Activated T-helper 1 cell treated with Interleukin-2 at 50 U/mL for 16 hours (primary cell): Measurements from ENCODE around the gene CMTM8.
A peak's percentile ranks its signal among the peaks of the same experiment; 100 is the strongest.

Experiments used
- DNase-seq: peaks from one replicate; pipeline ENCODE4 v3.0.0-alpha.2; 2020; ENCODE audit warnings: low read depth

CMTM8 gene

DNA sequence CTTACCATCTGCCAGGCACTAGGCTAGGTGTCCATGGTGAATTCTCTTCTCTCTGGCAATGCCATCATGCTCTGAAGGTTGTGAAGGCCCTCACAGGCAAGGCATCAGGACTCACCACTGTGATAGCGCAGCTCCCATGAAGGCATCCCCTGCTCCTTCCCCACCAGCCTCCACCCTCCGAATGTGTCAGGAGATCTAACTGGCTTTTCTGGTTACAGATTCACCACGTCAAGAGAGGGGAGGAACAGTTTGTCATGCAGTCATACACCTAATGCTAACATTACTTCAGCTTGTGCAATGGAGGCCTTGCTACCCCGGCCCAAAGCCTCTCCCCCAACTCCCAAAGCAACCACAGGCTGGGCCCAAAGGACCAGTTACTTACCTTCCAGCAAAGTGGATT is 8.9 kb upstream of the CMTM8 start:
- no peak for DNase-seq

DNA sequence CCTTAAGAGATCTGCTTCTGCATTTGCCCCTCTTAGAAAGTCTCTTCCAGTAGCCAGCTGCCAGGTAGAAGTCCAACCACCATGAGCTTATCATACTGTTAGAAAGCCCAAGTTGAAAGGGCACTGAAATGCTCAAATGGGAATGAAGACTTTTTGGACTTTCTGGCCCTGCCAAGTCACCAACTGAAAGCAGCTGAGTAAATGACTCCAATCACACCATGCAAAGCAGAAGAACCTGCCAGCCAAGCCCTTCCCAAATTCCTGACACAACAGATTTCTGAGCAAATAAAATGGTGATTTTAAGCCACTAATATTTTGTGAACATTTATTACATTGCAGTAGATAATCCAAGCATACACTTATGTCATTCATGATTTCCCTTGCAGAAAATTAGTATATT is 2.1 kb upstream of the CMTM8 start:
- DNase-seq: no peak

DNA sequence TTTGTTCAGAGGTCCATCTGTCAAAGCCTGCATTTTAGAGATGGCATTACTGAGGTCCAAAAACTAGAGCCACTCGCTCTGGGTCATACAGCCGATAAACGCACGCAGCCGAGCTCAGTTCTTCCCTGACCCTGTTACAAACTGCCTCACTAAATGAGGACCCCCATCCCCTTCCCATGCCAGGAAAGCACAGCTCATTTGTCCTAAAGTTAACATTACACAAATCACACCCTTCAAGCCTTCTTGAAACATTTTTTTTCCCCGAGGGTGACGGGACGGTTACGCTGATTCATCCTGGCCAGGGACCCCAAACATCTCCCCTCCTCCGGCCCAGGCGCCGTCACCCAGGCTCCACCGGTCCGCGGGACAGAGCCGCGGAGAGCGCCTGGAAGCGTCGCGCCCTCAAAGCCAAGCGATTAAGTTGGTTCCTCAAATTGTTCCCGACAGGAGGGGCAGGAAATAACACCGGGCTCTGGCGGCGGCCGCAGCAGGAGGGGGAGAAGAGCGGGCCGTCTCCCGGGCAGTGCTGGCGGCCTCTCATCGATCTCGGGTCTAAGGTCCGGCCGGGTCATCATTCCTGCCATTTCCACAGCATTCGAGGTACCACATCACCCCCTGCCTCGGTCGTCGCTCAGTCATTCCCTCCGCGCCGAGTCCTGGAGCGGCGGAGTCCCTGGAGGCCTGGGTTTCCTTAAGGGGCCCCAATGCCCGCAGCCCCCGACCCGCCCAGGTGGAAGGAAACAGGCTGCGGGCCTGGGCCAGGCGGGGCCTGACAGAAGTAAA is 619 bp upstream of the CMTM8 start:
- DNase-seq: no peak

DNA sequence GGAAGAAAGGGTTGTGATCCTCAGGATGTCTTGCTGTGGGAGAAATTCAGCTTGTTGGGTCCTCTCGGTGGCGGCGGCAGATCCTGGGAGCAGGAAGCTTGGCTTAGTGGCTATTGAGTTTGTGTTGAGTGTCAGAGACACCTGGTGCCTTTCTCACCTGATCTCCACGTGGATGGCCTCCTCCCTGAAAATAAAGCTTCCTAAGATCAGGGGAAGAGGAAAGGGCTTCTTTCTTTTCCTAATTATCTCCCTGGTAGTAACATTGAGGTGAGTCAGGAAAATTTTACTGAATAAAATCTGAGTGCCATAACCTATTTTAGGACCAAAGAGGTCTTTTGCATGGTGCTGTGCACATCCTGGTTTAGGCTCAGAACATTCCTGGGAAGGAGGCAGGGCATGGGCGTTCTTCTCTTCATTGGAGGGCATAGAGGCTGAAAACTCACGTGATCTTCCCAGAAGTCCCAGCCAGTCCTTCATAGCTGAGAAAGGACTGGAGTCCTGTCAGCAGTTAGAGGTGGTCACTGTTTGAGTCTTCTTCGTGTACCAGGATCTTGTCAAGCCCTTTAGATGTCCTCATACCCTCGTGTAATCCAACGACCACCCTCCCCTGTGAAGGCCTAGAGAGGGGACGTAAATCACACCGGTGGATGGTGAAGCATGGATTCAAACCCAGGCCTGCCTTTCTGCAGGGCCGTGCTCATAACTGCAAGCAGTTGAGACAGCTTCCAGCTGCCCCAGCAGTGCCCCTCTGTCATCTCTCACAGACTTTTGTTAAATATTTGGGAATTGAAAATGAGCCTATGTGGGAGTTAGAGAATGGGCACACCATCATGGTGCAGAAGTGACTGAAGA is 1.1 kb downstream of the CMTM8 start:
- no peak for DNase-seq

DNA sequence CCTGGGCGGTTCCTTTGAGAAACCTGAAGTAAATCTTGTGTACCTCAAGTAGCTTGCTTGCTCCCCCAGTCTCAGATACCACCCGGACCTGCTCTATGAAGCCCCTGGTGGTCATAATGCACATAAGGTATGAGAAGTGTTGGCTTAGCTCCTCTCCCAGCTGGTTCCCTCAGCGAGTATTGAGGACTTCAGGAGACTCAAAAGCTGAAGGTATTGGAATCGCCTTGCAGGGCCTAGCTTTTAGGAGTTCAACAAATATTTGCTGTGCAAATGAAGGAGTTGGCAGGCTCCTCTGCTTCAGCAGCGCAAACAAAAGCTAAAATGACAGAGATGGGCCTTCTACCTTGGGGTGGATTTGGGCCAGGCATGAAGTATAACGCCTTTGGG is 1.7 kb downstream of the CMTM8 start:
- peak; percentile 16 for DNase-seq

DNA sequence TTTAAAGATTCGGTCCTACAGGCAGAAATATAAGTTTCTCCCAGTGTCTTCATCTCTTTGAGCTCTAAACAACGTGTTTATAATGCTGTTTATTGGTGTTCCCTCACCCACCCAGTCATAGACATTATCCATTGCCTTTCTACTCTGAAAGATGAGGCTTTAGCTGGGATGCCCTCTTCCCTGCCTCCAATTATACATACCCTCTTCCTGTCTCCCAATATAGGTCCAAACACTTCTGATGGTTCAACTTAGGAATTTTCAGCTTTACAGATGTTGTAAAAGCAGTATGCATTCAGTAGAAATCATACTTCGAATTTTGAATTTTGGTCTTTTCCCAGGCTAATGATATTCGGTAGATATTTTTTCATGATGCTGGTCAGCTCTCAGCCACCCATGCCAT is 2.6 kb downstream of the CMTM8 start:
- no peak for DNase-seq

DNA sequence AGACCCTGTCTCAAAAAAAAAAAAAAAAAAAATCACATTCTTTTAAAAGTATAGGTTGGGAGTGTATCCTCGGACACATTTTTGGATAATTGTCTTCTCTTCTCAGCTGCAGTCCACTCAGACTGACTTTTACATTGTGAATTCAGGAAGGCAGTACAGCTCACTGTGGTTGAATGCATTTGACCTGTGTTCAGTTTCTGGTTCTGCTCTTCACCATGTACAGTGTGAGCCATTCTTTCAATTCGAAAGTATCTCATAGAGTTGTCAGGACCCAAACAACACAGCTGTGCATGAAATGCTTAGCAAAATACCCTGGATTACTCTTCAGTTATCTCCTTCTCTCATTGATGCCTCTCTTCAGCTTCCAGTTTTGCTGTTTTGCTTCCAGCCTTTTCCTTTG is 5.0 kb downstream of the CMTM8 start:
- no peak for DNase-seq

DNA sequence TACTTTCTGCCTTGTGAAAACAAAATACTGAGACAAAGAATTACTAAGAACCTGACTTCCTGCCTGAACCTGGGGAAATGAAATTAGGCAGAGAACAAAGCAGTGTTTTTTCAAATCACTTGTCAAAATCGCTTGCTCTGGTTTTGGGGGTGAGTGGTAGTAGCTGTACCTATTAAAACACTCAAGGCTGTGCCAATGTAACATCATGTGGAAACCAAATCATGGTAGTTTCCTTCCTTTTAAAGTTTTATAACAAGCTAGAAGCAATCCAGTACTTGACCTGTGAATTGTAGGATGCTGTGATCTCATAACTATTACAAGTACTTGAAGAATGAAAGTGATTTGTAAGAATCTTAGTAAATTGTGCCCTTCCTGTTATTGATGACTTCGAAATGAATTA is 6.7 kb downstream of the CMTM8 start:
- DNase-seq: no peak

DNA sequence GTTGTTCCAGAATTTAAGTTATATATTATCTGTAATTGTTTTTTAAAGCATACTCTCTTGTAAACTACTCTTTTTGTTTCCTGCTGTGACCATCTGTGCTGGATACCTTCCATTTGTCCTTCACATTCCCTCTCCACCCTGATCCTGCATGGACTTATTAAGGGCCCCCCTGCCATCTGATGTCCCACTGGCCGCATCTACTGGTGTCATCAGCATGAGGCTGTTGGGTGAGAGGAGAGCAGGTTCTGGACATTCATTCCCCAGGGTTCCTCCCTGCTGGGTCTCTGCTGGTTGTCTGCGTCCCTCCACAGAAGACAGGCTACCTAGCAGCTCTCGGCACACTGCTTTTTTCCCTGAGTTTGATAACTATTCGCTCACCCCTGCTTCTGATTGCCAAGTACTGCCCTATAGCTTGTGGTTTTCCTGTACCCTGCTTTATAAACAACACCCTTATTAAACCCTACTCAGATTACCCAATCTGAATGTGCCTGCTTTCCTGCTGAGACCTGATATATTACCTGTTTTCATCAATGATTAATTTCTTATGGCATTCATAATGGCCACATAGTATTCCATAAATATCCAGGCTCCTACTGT is 7.7 kb downstream of the CMTM8 start:
- no peak for DNase-seq

DNA sequence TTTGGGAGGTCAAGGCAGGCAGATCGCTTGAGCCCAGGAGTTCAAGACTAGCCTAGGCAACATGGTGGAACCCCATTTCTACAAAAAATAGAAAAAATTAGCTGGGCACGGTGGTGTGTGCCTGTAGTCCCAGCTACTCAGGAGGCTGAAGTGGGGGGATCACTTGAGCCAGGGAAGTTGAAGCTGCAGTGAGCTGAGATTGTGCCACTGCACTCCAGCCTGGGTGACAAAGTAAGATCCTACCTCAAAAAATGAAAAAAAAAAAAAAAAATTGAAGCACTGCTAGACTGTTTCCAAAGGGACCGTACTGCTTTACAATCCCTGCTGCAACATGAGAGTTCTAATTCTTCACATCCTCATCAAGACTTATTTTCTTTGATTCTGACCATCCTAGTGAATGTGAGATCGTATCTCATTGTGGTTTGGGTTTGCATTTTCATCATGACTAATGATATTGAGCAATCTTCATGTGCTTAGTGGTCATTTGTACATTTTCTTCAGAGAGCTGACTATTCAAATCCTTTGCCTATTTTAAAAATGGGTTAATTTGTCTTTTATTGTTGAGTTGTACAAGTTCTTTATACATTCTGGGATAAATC is 10.8 kb downstream of the CMTM8 start:
- no peak for DNase-seq

DNA sequence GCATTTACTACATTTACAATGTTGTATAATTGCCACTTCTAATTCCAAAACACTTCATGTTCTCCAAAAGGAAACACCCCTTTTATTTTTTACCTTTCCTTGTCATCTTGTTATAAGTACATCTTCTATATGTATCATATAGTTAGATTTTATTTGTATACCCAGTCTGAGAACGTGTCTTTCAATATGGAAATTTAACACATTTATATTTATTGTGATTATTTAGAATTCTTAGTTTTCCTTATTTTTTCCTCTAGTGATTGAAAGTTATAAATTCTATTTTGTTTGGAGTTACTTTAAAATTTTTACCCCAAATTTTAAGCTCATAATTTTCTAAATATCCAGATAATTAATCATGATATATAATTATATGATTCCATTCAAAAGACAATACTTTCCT is 15.8 kb downstream of the CMTM8 start:
- DNase-seq: no peak

DNA sequence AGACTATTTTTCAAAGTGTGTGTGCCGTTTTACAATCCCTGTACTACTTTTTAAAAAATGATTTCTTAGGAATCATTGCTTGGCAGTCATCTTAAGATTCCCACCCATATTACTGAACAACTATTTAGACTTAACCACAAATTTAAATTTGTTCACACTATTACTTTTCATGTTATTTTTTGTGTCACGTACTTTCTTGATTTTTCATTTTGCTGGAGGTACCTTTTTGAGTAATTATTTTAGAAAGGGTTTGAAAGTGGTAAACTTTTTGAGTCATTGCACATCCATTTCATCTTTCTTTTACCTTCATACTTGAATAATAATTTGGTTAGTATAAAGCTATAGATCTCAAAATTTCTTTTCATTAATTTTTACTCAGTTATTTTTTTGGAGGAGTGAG is 16.9 kb downstream of the CMTM8 start:
- DNase-seq: no peak

DNA sequence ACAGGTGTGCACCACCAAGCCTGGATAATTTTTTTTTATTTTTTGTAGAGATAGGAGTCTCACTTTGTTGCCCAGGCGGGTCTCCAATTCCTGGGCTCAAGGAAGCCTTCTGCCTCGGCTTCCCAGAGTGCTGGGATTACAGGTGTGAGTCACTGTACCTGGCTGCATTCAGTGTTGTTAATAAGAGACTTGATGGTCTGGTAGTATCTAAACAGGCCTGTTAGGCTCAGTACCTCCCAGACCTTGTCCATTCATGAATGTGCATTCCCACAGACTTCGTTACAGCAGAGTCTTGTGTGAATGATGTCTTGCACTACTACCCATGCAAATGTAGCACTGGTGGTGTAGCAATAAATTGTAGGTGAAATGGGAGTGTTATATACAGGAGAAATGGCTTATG is 17.7 kb downstream of the CMTM8 start:
- no peak for DNase-seq

DNA sequence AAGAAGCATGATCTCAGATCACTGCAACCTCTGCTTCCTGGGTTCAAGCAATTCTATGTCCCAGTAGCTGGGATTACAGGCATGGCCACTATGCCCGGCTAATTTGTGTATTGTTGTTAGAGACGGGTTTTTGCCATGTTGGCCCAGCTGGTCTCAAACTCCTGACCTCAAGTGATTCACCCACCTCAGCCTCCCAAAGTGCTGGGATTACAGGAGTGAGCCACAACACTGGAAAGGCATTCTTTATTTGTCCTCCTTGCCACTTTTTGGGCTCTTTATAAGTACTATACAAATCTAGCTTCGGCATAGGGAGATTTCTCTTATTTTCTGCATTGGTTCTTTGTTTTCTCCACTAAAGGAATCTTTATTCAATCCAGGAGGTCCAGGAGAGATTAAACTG is 18.6 kb downstream of the CMTM8 start:
- DNase-seq: no peak

DNA sequence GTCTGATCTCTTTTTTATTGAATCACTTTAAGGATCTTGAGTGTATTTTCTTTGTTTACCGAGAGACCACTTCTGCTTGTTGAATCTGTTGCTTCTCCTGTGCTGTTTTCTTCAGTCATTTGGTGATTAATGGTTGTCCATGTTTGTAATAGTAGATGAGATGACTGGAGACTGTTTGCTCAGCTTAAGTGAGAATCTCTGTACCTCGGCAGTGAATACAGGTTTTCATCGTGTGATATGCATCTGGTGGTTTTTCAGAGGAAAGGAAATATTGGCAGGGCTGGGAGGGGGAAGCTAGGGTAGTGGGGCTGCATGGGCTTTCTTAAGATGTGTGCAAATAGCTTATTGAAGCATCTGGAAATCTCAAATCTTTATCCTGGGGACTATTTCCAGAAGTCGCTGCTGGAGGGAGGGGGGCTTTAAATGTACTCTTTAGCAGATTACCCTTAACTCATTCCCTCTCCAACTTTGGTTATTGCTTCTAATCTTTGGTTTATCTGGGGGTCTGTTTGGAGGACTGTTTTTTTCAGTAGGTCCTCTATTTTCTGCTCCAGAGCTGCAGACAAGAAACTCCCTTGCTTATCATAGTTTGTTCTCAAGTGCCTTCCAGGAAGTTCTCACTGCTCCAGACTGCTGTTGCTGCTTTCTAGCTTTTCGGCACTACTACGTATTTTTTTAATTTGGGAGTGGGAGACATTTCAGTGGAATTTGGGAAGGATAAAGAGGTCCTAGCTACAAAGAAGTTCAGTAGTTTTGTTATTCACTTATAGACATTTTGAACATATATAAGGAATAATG is 19.4 kb downstream of the CMTM8 start:
- DNase-seq: no peak

DNA sequence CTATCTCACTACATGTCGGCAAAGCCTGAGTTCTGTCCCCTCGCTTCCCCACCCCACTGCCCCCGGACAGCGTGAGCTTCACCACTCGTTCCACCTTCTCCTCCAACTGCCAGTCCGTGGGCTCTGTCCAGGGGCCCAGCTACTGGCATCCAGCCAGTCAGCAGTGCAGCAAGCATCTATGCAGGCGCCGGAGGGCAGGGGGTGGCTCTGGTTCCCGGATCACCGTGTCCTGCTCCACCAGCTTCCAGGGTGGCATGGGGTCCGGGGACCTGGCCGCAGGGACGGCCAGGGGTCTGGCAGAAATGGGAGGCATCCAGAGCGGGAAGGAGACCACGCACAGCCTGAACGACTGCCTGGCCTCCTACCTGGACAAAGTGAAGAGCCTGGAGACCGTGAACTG is 20.4 kb downstream of the CMTM8 start:
- no peak for DNase-seq

DNA sequence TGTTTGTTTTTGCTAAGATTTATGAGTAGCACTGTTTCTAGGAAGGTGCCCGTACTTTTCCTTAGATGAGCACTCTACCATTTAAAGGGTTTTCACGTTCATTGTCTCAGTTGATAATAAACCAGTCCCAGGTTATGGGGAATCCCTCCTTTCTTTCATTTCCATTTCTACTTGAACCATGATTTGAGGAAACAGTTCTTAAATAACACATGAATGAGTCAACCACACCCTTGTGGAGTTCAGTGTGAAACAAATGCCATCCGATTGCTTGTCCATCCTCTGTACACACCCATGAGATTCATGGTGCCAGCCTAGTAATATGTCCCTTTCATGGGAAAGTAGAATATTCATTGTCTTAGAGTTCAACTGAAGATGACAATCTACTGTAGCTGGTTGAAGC is 23.1 kb downstream of the CMTM8 start:
- no peak for DNase-seq

DNA sequence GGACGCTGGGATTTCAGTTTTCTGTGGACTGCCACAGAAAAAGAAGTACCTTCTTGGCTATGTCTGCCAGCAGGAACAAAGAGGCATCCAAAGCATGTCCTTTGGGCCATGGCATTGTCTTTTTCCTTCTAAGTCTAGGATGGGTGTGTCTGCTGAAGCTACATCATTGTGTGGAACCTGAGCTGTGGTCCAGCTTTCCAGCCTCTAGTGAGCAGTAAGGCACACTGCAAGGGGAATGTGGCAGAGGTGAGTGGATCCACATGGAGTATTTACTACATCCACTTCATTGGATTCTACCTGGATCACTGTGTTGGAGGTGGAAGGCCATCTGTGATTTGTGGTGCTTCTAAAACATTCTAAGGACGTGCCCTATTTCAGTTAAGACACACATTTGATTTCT is 23.7 kb downstream of the CMTM8 start:
- no peak for DNase-seq

DNA sequence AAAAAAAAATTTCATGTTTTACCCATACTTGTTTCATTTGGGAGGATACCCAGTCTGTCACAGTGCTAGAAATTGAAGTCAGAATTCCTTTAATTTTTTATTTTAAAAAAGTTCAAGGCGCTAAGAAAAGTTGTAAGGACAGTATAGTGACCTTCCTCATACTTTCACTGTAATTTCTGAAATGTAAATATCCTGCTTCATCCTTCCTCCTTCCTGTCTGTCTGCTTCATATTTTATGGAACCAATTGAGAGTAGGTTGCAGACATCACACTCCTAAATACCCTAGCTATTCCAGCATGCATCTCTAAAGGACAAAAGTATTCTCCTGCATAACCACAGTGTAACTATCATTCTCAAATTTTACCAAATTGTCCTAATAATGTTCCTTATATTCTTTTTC is 35.8 kb downstream of the CMTM8 start:
- no peak for DNase-seq

DNA sequence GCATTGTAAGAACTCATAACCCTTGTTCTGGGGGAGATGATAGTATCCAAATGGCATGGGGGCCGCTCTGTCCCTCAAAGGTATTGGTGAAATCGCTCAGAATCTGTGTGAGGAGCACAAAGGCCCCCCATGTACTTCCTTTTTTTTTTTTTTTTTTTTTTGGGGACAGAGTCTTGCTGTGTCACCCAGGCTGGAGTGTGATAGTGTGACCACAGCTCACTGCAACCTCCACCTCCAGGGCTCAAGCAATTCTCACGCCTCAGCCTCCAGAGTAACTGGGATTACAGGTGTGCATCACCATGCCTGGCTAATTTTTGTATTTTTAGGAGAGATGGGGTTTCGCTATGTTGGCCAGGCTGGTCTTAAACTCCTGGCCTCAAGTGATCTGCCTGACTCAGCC is 37.0 kb downstream of the CMTM8 start:
- DNase-seq: no peak

DNA sequence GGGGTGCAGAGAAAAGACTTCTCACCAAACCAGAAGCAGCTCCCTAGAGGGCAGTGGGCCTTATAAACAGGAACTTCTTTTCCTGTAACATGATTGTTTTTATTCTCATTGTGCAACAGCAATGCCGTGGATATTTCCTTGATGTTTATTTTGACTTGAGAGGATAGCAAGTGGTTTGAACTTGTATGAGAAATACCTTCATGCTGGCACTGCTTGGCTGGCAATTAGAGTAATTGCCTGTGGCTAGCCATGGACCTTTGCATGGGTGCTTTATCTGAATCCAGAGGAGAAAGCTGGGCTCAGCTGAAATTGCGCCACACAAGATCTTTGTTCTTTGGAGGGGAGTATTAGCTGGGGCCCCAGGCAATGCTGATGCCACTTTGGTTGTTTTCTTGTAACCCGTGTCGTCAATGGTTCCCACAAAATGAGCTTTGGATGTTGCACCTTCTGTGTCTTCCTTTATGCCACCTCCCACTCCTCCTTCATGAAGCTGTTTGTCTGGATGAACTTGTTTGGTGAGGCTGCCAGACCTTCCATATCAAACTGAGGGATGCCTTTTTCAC is 37.9 kb downstream of the CMTM8 start:
- no peak for DNase-seq

DNA sequence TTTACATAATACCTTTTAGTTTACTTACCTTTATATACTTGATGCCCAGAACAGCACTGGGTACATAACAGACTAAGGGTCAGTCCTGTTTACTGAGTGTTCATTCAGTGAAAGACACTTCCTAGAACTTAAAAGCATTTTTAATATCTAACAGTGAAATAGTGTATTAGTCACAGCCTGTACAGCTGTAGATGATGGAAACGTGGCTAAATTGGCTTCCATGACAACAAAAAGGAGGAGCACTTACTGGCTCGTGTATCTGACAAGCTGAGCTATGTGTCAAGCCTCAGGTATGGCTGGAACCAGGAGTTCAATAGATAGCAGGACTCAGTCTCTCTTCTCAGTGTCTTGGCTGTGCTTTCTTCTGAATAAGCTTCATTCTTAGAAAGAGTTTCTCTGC is 40.2 kb downstream of the CMTM8 start:
- no peak for DNase-seq
